Stimulated activated CD8-positive, alpha-beta memory T cell treated with anti-CD3 and anti-CD28 coated beads, Interleukin-4, amount 100 ng/mL, for 48 hours (primary cell): ENCODE data around the gene PREP.

Experiments used
- DNase-seq: peaks from one replicate; pipeline ENCODE4 v3.0.0-alpha.2; 2020

PREP gene

GRCh38 chr6:105304825-105305224 is 98.1 kb downstream of the PREP start:
- DNase-seq: no peak

DNA sequence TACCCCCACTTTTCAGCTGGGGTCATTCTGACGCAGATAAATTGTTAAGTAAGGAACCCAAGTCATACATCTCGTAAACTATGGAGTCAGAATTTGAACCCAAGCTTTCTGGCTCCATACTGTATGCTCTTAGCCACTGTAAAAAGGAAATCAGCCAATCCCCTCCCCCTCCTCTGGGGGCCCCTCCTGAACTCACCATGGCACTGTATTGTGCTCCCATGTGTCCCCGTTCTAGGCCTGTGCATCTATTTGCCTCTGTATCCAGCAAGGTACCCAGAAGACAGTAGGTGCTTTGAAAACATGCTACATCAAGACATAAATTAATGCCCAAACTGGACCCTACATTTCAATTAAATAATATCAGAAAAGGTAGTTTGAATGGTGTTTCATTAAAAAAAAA is 98.5 kb downstream of the PREP start:
- no peak for DNase-seq

- DNase-seq: no peak
Measured at GRCh38 chr6:105302617-105303128, 100.2 kb downstream of the PREP start.

DNA sequence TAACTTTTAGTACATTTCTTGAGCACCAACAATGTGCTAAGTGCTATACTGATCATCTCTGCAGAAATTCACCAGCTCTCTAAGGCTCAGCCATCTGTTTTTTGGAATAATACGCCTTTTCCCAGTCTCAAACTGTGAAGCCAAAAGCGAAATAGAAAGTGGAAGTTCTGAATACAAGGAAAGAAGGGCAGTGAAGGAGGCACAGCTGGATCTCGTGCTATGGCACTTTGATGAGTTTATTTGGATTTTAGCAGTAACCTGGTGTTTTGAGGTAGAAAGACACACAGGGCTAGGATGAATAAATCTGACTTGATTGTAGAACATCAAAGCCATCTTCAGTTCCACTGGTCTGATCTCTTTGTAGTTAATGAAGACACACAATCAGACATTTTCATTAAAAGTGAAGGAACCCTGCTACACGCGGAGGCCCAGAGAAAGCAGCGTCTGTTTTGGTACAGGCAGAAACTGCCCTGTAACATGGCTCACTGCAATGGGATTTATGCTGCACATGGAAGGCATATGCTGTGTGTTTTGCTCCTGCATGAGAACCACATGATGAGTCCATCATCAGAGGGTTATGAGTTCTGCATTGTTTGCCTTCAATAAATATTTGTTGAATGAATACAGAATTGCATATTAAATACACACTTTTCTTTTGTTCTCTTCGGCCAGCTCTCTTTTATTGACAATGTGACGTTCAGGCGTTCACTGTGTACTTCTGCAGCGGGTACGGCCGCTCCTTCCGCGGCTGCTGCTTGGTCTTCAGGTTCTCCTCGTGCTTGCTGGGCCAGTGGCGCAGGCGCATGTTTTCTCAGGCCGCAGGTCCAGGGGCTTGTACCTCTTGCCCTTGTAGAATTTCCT is 100.9 kb downstream of the PREP start:
- no peak for DNase-seq

DNA sequence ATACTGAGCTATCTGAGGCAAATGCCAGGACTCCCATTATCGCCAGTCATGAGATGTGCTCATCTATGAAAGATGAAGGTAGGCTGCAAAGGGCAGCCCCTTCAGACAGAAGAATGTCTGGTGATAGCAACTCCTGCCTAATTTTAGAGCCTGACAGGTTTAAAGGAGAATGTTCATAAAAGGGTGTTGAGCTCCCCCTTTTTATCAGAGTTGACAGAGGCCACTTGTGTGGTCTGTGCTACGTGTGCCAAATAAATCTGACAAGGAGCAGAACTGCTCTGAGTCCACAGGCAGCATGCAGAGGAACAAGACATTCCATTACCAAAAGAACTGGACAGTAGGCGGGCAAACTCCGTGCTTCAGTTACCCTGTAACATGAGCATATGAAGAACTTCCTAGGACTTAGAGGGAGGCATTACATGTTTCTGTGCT is 101.8 kb downstream of the PREP start:
- DNase-seq: no peak

- no peak for DNase-seq
Measured at GRCh38 chr6:105300090-105300489, 102.8 kb downstream of the PREP start.

DNA sequence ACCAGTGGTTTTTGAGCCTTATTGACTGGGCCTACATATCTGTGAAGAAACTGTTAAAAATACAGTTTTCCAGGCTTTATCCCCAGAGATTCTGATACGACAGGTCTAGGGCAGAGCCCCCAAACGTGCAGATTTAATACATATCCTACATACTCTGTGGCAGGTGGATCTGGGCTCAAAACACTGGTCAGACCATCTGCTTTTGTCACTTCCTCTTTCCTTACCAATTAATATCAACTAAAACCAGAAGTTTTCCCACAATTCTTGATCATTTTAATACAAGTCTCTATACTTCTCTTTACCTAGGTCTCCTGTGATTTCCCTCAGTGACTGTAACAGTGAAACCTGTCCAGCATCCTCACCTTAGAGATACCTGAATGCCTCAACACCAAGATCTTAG is 108.8 kb downstream of the PREP start:
- DNase-seq: no peak

DNA sequence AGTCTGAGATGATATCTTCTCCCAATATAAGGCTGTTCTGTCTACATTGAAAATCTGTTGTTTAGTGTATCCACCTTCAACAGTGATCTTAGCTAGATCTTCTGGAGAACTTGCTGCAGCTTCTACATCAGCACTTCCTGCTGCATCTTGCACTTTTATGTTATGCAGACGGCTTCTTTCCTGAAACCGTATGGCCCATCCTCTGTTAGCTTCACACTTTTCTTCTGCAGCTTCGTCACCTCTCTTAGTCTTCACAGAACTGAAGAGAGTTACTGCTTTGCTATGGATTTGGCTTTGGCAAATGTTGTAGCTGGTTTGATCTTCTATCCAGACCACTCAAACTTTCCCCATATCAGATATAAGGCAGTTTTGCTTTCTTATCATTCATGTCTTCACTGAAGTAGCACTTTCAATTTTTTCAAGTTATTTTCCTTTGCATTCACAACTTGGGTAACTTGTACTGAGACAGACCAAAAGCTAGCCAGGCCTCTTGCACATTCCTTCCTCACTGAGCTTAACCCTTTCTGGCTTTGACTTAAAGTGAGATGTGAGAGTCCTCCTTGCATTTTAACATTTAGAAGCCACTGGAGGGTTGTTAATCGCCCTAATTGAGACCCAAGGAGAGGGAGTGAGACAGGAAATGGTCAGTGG is 110.1 kb downstream of the PREP start:
- no peak for DNase-seq

- no peak for DNase-seq
Measured at GRCh38 chr6:105291525-105291924, 111.4 kb downstream of the PREP start.

DNA sequence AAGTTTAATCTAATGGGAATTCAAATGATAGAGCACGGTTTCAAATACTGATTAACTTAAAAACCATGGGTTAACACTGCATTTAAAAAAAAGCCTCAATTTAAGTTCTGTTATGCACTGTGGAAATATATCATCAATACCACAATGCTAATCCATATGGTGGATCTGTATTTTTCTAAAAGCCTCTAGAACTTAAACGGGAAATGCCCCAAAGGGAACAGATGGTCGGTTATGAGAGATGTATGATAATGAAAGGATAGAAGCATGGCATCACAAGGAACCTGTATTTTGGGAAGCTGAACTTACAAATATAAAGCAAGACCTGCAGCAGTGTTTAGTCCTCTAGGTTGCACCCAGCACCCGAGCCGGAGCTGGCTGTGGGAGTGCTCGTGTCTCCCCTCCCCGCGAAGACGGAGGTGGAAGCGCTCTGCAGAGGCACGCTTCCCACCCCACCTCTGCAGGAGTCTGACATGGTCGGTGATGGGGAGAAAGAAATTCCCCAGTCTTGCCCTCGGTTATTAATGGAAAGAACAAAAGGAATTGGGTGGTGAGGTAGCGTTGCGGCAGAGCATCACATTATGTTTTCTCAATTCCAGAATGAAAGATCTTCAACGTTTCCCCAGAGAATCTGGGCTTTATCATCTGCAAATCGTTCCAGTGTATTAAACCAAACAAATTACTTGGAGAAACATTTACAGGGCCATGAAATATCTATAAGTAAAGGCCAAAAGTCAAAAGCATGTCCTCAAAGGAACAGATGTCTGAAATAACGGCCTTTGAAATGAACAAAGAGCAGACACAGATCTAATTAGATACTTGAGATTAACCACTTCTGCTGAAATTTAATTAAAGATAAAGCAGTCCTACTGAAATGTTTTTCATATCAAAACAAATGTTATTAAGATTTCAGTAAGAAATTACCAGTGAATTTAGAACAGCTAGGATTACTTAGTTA is 120.0 kb downstream of the PREP start:
- DNase-seq: no peak

DNA sequence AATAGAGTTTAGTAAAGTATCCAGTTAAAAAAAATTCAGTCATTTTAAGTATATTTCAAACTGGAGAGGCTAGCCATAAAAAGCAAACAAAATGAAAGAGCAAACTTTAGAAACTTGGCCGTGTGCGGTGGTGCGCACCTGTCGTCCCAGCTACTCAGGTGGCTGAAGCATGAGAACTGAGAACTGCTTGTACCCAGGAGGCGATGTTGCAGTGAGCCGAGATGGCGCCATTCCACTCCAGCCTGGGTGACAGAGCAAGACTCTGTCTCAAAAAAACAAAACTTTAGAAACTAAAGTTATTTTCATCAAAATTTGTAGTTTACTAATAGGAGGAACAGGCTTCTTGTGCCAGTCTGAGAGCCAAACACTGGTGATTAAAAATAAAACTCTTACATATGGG is 122.8 kb downstream of the PREP start:
- DNase-seq: no peak

- no peak for DNase-seq
Measured at GRCh38 chr6:105279463-105279862, 123.4 kb downstream of the PREP start.

DNA sequence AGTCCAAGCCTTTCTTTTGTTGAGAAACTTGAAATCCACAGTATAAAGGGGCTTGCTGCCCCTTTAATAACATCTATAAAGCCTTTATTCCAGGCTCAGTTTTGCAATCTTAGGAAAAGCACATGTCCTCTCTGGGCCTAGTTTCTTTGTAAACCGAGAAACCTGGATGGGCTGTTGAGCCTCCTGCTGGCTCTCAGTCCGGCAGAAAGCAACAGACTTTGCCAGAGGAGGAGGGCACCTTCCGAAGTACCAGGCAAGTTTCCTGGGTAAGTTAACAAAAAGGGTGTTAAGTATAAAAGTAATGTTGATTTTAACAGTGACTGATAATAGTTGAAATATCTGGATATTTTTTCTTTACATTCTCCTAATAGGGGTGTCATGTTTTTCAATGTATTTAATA is 124.1 kb downstream of the PREP start:
- no peak for DNase-seq

DNA sequence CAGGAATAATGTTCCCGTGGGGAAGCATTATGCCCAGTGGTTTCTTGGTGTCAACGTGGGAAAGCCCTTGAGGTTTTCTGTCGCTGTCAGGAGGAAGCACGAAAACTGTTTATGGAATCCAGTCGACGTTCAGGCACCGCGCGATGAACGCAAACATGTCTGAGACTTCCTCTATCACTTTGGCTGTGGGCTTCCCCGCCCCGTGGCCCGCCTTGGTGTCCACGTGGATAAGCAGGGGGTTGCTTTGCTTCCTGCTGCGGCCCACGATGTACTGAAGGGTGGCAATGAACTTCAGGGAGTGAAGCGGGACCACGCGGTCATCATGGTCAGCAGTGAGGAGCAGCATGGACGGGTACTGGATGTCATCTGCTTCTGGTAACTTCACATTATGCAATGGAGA is 124.8 kb downstream of the PREP start:
- DNase-seq: no peak

DNA sequence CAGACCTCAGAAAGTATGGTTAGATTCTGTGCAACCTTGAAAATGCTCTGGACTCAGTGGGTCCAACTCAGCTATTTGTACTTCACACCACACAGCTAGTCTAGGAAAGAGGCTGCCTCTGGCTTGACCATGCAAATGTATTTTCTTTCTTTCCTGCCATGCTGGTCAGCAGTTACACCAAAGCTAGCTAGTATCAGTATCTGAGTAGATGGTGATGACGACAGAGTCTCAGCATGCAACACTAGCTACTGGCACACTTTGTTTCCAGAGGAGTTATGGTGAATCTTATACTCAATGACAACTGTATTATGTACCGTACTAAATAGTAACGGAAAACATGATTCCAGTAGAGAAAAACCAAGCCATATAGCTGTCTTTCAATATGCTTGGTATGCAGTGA is 126.5 kb downstream of the PREP start:
- DNase-seq: no peak

GRCh38 chr6:105275542-105275941 is 127.3 kb downstream of the PREP start:
- DNase-seq: no peak

GRCh38 chr6:105274678-105275077 is 128.2 kb downstream of the PREP start:
- no peak for DNase-seq

- no peak for DNase-seq
Measured at GRCh38 chr6:105273589-105273988, 129.3 kb downstream of the PREP start.

GRCh38 chr6:105272786-105273185 is 130.1 kb downstream of the PREP start:
- DNase-seq: no peak

DNA sequence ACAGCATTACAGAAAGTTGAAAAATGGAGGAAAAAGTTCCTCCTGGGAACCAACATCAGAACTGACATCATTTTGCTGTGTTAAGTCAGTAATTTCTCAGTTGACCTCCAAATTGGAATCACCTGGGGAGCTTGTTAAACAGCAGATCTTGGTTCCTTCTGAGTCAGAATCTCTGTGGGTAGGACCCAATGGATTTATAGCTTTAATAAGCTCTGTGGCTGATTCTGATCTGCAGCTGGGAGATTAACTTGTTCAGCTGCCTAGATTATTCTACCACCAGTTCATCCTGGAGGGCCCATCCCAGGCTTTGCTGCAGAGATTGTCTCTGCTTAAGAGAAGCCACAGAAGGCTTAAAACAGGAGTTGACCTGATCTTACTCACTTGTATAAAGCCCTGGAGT is 132.4 kb downstream of the PREP start:
- no peak for DNase-seq

- DNase-seq: no peak
Measured at GRCh38 chr6:105269390-105269789, 133.5 kb downstream of the PREP start.

DNA sequence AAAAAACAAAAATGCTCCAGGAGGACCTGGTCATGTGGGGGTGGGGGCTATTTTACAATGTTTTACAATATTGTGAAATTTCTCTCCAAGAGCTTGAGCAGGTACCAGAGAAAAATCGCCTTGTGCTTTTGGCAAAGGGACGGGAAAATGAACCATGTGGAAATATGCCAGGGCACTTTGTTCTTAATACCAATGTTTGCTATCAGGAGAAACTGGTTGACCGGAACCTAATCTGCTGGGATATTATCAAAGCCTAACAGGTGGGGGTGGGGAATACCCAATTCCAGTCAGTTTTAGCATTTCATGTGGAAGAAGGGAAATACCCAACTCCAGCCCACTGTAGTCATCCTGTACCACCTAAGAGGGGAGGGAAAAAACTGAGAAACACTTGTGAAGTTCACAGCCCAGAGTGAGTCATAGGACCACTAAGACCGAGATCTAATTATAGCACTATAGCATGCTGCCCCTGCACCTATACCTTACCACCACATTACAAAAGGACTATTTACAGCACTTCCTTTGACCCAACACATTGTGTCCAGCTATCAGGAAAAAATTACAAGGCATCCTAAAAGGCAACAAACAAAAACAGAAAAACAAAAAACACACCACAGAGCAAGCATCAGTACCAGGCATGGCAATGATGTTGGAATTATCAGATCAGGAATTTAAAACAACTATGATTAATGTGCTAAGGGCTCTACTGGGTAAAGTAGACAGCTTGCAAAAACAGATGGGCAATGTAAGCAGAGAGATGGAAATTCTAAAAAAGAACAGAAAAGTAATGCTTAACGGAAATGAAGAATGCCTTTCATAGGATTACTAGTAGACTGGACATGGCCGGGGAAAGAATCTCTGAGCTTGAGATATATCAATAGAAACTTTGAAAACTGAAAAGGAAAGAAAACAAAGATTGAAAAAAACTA is 138.9 kb downstream of the PREP start:
- DNase-seq: no peak
